SK-N-SH (cell line): ENCODE results near the gene CYB5D1.

Experiments
- CTCF ChIP-seq: fragments of 200-600 bp; sonication (generic); IDR thresholded peaks from 2 replicates; pipeline ENCODE4 v1.6.1; 2017; ENCODE audit warnings: antibody characterized with exemption, mild to moderate bottlenecking, moderate library complexity
- EP300 ChIP-seq, 2 experiments: IDR thresholded peaks; 2 replicates each; pipeline versions ENCODE4 v1.4.0 to v1.6.1; 2012; ENCODE audit warnings: borderline replicate concordance in 1 of 2, low read depth in 1 of 2, low read length in 1 of 2
- JUND ChIP-seq: IDR thresholded peaks from 2 replicates; pipeline ENCODE4 v1.4.0; 2012
- MEF2A ChIP-seq: IDR thresholded peaks from 2 replicates; pipeline ENCODE4 v1.4.0; 2012; ENCODE audit warnings: low read depth, borderline replicate concordance
- RCOR1 ChIP-seq: fragments of 150-350 bp; IDR thresholded peaks from 2 replicates; pipeline ENCODE4 v1.6.1; 2017; ENCODE audit warnings: antibody characterized with exemption, low read length
- REST ChIP-seq: IDR thresholded peaks from 2 replicates; pipeline ENCODE4 v1.6.1; 2012; ENCODE audit warnings: mild to moderate bottlenecking, low read depth, low read length, moderate library complexity
- SIN3A ChIP-seq: IDR thresholded peaks from 2 replicates; pipeline ENCODE4 v1.6.1; 2012; ENCODE audit warnings: low read depth, mild to moderate bottlenecking, low read length, moderate library complexity, borderline replicate concordance
- TAF1 ChIP-seq: IDR thresholded peaks from 2 replicates; pipeline ENCODE4 v1.6.1; 2012; ENCODE audit warnings: low read depth, mild to moderate bottlenecking, low read length, moderate library complexity, borderline replicate concordance
- USF2 ChIP-seq: fragments of 150-350 bp; IDR thresholded peaks from 2 replicates; pipeline ENCODE4 v1.6.1; 2017; ENCODE audit warnings: antibody characterized with exemption, low read length, low read depth, borderline replicate concordance
- YY1 ChIP-seq: IDR thresholded peaks from 2 replicates; pipeline ENCODE4 v1.4.0; 2012; ENCODE audit warnings: low read depth, mild to moderate bottlenecking

GRCh38 chr17:7893187-7893880 is 35.5 kb downstream of the CYB5D1 start:
- no peak for TF ChIP-seq EP300 (IDR thresholded peaks at IDR 0.05; ENCODE audit: borderline replicate concordance in 1 of 2, low read depth in 1 of 2, low read length in 1 of 2)
- no peak for TF ChIP-seq SIN3A
- no peak for TF ChIP-seq TAF1
- no peak for TF ChIP-seq USF2
- no peak for TF ChIP-seq CTCF
- TF ChIP-seq REST, result no peak
- TF ChIP-seq JUND, result no peak
- TF ChIP-seq MEF2A, result no peak
- TF ChIP-seq RCOR1, result no peak
- TF ChIP-seq YY1, result no peak
